HepG2 (cell line): Measurements from ENCODE around the gene IWS1. TPM values are rescaled to one million over a fixed set of nuclear protein-coding genes. Genes with fewer than 3 reads are reported as not detected.

Source experiments
- ATAC-seq: fragments of 200-7000 bp; cut with Tn5 transposase; 3 replicates; pipeline ENCODE4 v1.9.1; 2020; ENCODE audit warnings: mild to moderate bottlenecking, moderate library complexity
- BruUV-seq: library from RNA; stranded (reverse); fragments of 400-500 nt; replicated peaks from 2 replicates; lab custom pipeline; 2021; lab: Mats Ljungman, UMichigan
- CTCF ChIA-PET: fragments of 300-600 bp; formaldehyde crosslinking; extraction: SDS; loops from one replicate; lab custom pipeline; 2021; ENCODE audit warnings: low total read pairs, inconsistent platforms, low intra/inter-chr PET ratio; lab: Yijun Ruan, JAX
- POLR2A ChIA-PET: fragments of 350-600 bp; sonication (Branson Sonifier 250); formaldehyde crosslinking; loops from one replicate; lab custom pipeline; 2020; ENCODE audit warnings: antibody characterized with exemption, inconsistent platforms; lab: Yijun Ruan, JAX
- DNase-seq: peaks from one replicate; pipeline ENCODE4 v3.0.0-alpha.2; 2015; ENCODE audit warnings: low spot score
- FAIRE-seq: peaks from 3 replicates; lab custom pipeline; 2011; peaks lifted over from hg19 to GRCh38; lab: Jason Lieb, UNC
- H2AFZ ChIP-seq: one replicate; pipeline ENCODE4 v1.6.1; 2011; ENCODE audit warnings: low read length, inconsistent platforms
- H3K27ac ChIP-seq: fragments of 300-600 bp; 3 replicates; pipeline ENCODE4 v1.8.0; 2011; ENCODE audit warnings: mixed run types, mild to moderate bottlenecking, mixed read lengths, low read length, inconsistent platforms; ENCODE audit not compliant: insufficient read depth; ENCODE audit errors: extremely low read length
- H3K27me3 ChIP-seq, 2 experiments: fragments of 200-600 bp in 1 of 2; 2 replicates in 1 of 2; 3 replicates in 1 of 2; pipeline versions ENCODE4 v1.6.0 to v1.8.0; 2011; ENCODE audit warnings: low read length in 2 of 2, mild to moderate bottlenecking in 2 of 2, moderate library complexity in 2 of 2, inconsistent platforms in 1 of 2; ENCODE audit not compliant: insufficient read depth in 2 of 2, control insufficient read depth in 1 of 2
- H3K36me3 ChIP-seq, 2 experiments: fragments of 200-600 bp in 1 of 2; replicated peaks in 1 of 2; 2 replicates in 1 of 2; 3 replicates in 1 of 2; pipeline versions ENCODE4 v1.5.1 to v1.8.0; 2011; ENCODE audit warnings: low read length in 2 of 2, inconsistent platforms in 1 of 2; ENCODE audit not compliant: insufficient read depth in 2 of 2, control insufficient read depth in 1 of 2
- H3K4me1 ChIP-seq: 2 replicates; pipeline ENCODE4 v1.5.1; 2012; ENCODE audit warnings: low read length, inconsistent platforms; ENCODE audit not compliant: insufficient read depth
- H3K4me2 ChIP-seq: 2 replicates; pipeline ENCODE4 v1.6.0; 2011; ENCODE audit warnings: low read depth, low read length, inconsistent platforms
- H3K4me3 ChIP-seq, 3 experiments: fragments of 200-600 bp in 1 of 3; sonication (generic), shearing (Covaris generic) in 1 of 3; replicated peaks in 1 of 3; 2 replicates each; pipeline ENCODE4 v1.5.1; 2011 to 2016; ENCODE audit warnings: low read length in 3 of 3, inconsistent platforms in 2 of 3, low read depth in 2 of 3, mild to moderate bottlenecking in 2 of 3, control low read depth in 1 of 3, mixed read lengths in 1 of 3; ENCODE audit not compliant: insufficient read depth in 1 of 3
- H3K79me2 ChIP-seq: one replicate; pipeline ENCODE4 v1.6.1; 2011; ENCODE audit warnings: low read length, inconsistent platforms; ENCODE audit not compliant: insufficient read depth
- H3K9ac ChIP-seq: 2 replicates; pipeline ENCODE4 v1.6.0; 2011; ENCODE audit warnings: mild to moderate bottlenecking, low read depth, low read length, inconsistent platforms; ENCODE audit not compliant: insufficient read depth
- H3K9me3 ChIP-seq: 2 replicates; pipeline ENCODE4 v1.5.1; 2012; ENCODE audit warnings: mild to moderate bottlenecking, low read length
- H4K20me1 ChIP-seq: 2 replicates; pipeline ENCODE4 v1.6.0; 2011; ENCODE audit warnings: inconsistent platforms, mild to moderate bottlenecking, low read length, moderate library complexity; ENCODE audit not compliant: insufficient read depth
- CCDC6 ChIP-seq: sonication (generic); formaldehyde crosslinking; IDR thresholded peaks from 2 replicates; pipeline ENCODE4 v1.8.1; 2022; ENCODE audit warnings: mild to moderate bottlenecking, missing genetic modification reagents, moderate library complexity
- MAFK ChIP-seq, 2 experiments: IDR thresholded peaks in 1 of 2; conservative IDR thresholded peaks in 1 of 2; 2 replicates each; pipeline ENCODE4 v1.6.1; 2011; ENCODE audit warnings: improper control_type of control experiment in 2 of 2, low read length in 2 of 2
- PHB2 ChIP-seq: fragments of 450-650 bp; IDR thresholded peaks from 2 replicates; pipeline ENCODE4 v1.6.1; 2018; ENCODE audit not compliant: partially characterized antibody
- RFXAP ChIP-seq: sonication (generic); formaldehyde crosslinking; IDR thresholded peaks from 2 replicates; pipeline ENCODE4 v1.4.0; 2020; ENCODE audit warnings: missing genetic modification reagents, borderline replicate concordance
- STAG1 ChIP-seq: sonication (generic); formaldehyde crosslinking; IDR thresholded peaks from 2 replicates; pipeline ENCODE4 v1.4.0; 2020; ENCODE audit warnings: missing genetic modification reagents
- ZMYM4 ChIP-seq: sonication (generic); formaldehyde crosslinking; IDR thresholded peaks from 2 replicates; pipeline ENCODE4 v1.8.1; 2023; ENCODE audit warnings: mild to moderate bottlenecking, missing genetic modification reagents
- ZNF382 ChIP-seq: sonication (generic); formaldehyde crosslinking; IDR thresholded peaks from 2 replicates; pipeline ENCODE4 v1.5.0; 2020; ENCODE audit warnings: missing genetic modification reagents, mild to moderate bottlenecking, borderline replicate concordance
- ZSCAN21 ChIP-seq: sonication (generic); formaldehyde crosslinking; IDR thresholded peaks from 2 replicates; pipeline ENCODE4 v1.8.0; 2022; ENCODE audit warnings: mild to moderate bottlenecking, missing genetic modification reagents, moderate library complexity, borderline replicate concordance
- ZSCAN22 ChIP-seq: sonication (generic); formaldehyde crosslinking; IDR thresholded peaks from 2 replicates; pipeline ENCODE4 v1.4.0; 2020; ENCODE audit warnings: mild to moderate bottlenecking, missing genetic modification reagents
- WGBS: methylation state at CpG from one replicate; pipeline ENCODE4 v1.1.6; 2017; ENCODE audit warnings: low lambda C conversion rate; 5-methylcytosine and 5-hydroxymethylcytosine counted together
- in situ Hi-C: cut with HindIII; loops from 2 replicates; pipeline ENCODE4 v1.10.0; 2017; ENCODE audit warnings: low pct_unique_long_range_greater_than_20kb; ENCODE audit not compliant: extremely low pct_ligation_motif_present
- intact Hi-C: fragments of 100-400 bp; cut with micrococcal nuclease; formaldehyde crosslinking; loops from one replicate; pipeline ENCODE4 v1.10.0; 2022; ENCODE audit not compliant: unreplicated experiment
- polyA plus RNA-seq, 8 experiments: library from polyadenylated mRNA; depleted of rRNA in 3 of 8; stranded (reverse) in 7 of 8; unstranded in 1 of 8; fragments of >200 nt; fragmentation: Illumina TruSeq in 4 of 8; extraction: Trizol in 4 of 8; gene quantifications; 2 replicates each; pipeline versions ENCODE4 v1.2.1 to v1.2.3, GENCODE V29; 2011 to 2016; ENCODE audit warnings: low read depth in 4 of 8, missing spikeins in 1 of 8, mixed read lengths in 1 of 8; ENCODE audit not compliant: insufficient read depth in 1 of 8
- total RNA-seq, 5 experiments: library from RNA; depleted of rRNA; stranded (reverse); fragments of >200 nt; fragmentation: Illumina TruSeq; extraction: Trizol; gene quantifications; 2 replicates each; pipeline ENCODE4 v1.2.3, GENCODE V29; 2016; ENCODE audit warnings: low read depth in 1 of 5
- TF ChIP-seq, protein P1 (sequence below): sonication (generic); formaldehyde crosslinking; conservative IDR thresholded peaks from 2 replicates; pipeline ENCODE4 v1.4.0; 2020; ENCODE audit warnings: mild to moderate bottlenecking, missing genetic modification reagents, moderate library complexity
- TF ChIP-seq, protein P2 (sequence below): sonication (generic); formaldehyde crosslinking; IDR thresholded peaks from 2 replicates; pipeline ENCODE4 v1.4.0; 2020; ENCODE audit warnings: missing genetic modification reagents, borderline replicate concordance
- TF ChIP-seq, protein P3 (sequence below): sonication (generic); formaldehyde crosslinking; IDR thresholded peaks from 2 replicates; pipeline ENCODE4 v1.5.1; 2020; ENCODE audit warnings: mild to moderate bottlenecking, missing genetic modification reagents, borderline replicate concordance
- TF ChIP-seq, protein P4 (sequence below): sonication (generic); formaldehyde crosslinking; IDR thresholded peaks from 2 replicates; pipeline ENCODE4 v1.4.0; 2020; ENCODE audit warnings: mild to moderate bottlenecking, missing genetic modification reagents

IWS1 gene
- total and polyA plus RNA-seq, 2 of the 13 experiments (the other 11 are each of a cell fraction or from before 2014, with no cell fraction given): 28.9 to 62.3 TPM

DNA sequence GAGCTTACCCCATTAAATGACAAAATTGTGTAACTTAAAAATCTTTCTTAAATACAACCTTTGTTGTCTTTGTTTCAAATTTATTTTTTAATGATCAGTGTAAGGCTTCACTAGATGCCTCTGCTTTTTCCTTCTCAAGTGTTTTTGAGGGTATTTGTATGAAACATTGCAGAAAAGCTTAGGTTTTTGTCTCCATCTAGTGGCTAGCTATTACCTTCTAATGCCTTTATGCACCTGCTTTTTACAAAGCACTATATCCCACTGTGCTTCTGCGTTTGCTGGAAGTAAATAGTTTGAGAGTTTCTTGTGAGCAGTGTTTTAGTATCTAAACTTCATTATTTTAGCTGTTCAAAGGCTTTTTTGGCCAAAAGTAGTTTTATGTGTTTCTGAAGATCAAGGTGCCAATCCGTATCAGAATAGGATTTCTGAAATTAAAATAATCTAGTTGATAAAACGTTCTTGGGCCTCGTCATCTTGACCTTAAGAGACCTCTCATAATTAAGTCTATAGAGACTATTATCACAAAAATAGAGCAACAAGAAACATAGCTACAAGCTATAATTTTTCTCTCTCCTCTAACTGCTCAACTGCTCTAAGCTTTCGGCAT is 47.0 kb downstream of the IWS1 start:
- no peak overlapping the region for H3K4me2 ChIP-seq
- intact Hi-C loops (loop anchor here (1.0 kb wide), 4 partner anchors 26 to 281 kb away; no protein-coding TSS in a partner anchor), in situ Hi-C loops (loop anchor here (5.0 kb wide), 1 partner anchor 282 kb away; no protein-coding TSS in a partner anchor)
- no peaks in the 10 kb centered on the region for H3K9me3 ChIP-seq
- 91% methylated on average over 5 of the region's 5 CpGs for WGBS
- H4K20me1 ChIP-seq: no peaks in the 10 kb centered on the region
- POLR2A ChIA-PET: interaction anchor here (0.9 to 2.7 kb wide), 6 partner anchors 24 to 282 kb away, joined by 3 to 17 read pairs (median 4); partner anchors contain the start of gene IWS1
- H3K4me1 ChIP-seq: peaks cover 19% of the 10 kb centered on the region; the same call in 1 of the 2 replicates
- no peaks in the 10 kb centered on the region for H3K27me3 ChIP-seq
- H2AFZ ChIP-seq: no peak overlapping the region
- peak; percentile 73 for DNase-seq
- ATAC-seq: peak; percentile 86
- H3K79me2 ChIP-seq: no peaks in the 10 kb centered on the region
- no peak overlapping the region for H3K9ac ChIP-seq
- TSS peak; percentile 28 for BruUV-seq
- no peak overlapping the region for H3K4me3 ChIP-seq
- peaks cover 9 to 40% of the 10 kb centered on the region in 2 experiments for H3K36me3 ChIP-seq
- peak; percentile 58 for FAIRE-seq
- no peak overlapping the region for H3K27ac ChIP-seq
- CTCF ChIA-PET: interaction anchor here (1.1 to 3.8 kb wide), 6 partner anchors 26 to 282 kb away, joined by 3 to 54 read pairs (median 10); no protein-coding TSS in a partner anchor
- TF ChIP-seq, protein P1, sequence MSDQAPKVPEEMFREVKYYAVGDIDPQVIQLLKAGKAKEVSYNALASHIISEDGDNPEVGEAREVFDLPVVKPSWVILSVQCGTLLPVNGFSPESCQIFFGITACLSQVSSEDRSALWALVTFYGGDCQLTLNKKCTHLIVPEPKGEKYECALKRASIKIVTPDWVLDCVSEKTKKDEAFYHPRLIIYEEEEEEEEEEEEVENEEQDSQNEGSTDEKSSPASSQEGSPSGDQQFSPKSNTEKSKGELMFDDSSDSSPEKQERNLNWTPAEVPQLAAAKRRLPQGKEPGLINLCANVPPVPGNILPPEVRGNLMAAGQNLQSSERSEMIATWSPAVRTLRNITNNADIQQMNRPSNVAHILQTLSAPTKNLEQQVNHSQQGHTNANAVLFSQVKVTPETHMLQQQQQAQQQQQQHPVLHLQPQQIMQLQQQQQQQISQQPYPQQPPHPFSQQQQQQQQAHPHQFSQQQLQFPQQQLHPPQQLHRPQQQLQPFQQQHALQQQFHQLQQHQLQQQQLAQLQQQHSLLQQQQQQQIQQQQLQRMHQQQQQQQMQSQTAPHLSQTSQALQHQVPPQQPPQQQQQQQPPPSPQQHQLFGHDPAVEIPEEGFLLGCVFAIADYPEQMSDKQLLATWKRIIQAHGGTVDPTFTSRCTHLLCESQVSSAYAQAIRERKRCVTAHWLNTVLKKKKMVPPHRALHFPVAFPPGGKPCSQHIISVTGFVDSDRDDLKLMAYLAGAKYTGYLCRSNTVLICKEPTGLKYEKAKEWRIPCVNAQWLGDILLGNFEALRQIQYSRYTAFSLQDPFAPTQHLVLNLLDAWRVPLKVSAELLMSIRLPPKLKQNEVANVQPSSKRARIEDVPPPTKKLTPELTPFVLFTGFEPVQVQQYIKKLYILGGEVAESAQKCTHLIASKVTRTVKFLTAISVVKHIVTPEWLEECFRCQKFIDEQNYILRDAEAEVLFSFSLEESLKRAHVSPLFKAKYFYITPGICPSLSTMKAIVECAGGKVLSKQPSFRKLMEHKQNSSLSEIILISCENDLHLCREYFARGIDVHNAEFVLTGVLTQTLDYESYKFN (CRISPR knock-in tag): no peak
- TF ChIP-seq, protein P2, sequence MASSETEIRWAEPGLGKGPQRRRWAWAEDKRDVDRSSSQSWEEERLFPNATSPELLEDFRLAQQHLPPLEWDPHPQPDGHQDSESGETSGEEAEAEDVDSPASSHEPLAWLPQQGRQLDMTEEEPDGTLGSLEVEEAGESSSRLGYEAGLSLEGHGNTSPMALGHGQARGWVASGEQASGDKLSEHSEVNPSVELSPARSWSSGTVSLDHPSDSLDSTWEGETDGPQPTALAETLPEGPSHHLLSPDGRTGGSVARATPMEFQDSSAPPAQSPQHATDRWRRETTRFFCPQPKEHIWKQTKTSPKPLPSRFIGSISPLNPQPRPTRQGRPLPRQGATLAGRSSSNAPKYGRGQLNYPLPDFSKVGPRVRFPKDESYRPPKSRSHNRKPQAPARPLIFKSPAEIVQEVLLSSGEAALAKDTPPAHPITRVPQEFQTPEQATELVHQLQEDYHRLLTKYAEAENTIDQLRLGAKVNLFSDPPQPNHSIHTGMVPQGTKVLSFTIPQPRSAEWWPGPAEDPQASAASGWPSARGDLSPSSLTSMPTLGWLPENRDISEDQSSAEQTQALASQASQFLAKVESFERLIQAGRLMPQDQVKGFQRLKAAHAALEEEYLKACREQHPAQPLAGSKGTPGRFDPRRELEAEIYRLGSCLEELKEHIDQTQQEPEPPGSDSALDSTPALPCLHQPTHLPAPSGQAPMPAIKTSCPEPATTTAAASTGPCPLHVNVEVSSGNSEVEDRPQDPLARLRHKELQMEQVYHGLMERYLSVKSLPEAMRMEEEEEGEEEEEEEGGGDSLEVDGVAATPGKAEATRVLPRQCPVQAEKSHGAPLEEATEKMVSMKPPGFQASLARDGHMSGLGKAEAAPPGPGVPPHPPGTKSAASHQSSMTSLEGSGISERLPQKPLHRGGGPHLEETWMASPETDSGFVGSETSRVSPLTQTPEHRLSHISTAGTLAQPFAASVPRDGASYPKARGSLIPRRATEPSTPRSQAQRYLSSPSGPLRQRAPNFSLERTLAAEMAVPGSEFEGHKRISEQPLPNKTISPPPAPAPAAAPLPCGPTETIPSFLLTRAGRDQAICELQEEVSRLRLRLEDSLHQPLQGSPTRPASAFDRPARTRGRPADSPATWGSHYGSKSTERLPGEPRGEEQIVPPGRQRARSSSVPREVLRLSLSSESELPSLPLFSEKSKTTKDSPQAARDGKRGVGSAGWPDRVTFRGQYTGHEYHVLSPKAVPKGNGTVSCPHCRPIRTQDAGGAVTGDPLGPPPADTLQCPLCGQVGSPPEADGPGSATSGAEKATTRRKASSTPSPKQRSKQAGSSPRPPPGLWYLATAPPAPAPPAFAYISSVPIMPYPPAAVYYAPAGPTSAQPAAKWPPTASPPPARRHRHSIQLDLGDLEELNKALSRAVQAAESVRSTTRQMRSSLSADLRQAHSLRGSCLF (CRISPR knock-in tag): no peak
- TF ChIP-seq ZSCAN21 (CRISPR knock-in tag) (no peak), MAFK (conservative IDR thresholded peaks at IDR 0.05 in 1 of 2, IDR thresholded peaks at IDR 0.05 in 1 of 2; ENCODE audit: low read length in 2 of 2) (no peak), STAG1 (CRISPR knock-in tag) (peak; percentile 93), ZSCAN22 (CRISPR knock-in tag) (no peak), ZMYM4 (CRISPR knock-in tag) (no peak), CCDC6 (CRISPR knock-in tag) (no peak), RFXAP (CRISPR knock-in tag) (no peak), PHB2 (no peak), ZNF382 (CRISPR knock-in tag) (no peak)
- TF ChIP-seq, protein P3, sequence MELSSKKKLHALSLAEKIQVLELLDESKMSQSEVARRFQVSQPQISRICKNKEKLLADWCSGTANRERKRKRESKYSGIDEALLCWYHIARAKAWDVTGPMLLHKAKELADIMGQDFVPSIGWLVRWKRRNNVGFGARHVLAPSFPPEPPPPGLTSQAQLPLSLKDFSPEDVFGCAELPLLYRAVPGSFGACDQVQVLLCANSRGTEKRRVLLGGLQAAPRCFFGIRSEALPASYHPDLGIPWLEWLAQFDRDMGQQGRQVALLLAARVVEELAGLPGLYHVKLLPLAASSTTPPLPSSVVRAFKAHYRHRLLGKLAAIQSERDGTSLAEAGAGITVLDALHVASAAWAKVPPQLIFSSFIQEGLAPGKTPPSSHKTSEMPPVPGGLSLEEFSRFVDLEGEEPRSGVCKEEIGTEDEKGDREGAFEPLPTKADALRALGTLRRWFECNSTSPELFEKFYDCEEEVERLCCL (CRISPR knock-in tag): no peak
- TF ChIP-seq, protein P4, sequence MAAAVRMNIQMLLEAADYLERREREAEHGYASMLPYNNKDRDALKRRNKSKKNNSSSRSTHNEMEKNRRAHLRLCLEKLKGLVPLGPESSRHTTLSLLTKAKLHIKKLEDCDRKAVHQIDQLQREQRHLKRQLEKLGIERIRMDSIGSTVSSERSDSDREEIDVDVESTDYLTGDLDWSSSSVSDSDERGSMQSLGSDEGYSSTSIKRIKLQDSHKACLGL (CRISPR knock-in tag): no peak
